Left lobe of liver (tissue), 2 donors: ENCODE results near the gene KRTAP12-1. TPM values are rescaled to one million over a fixed set of nuclear protein-coding genes. Genes with fewer than 3 reads are reported as not detected.
"Not testable (repeated sequence)": the region's sequence is repeated elsewhere in the genome, so short reads cannot be mapped to it uniquely, and the experiment has no call there.

Source experiments
- ATAC-seq: fragments of 200-7000 bp; cut with Tn5 transposase; one replicate; pipeline ENCODE4 v1.9.1; 2020; ENCODE audit warnings: mild to moderate bottlenecking, moderate library complexity
- DNase-seq: peaks from one replicate; pipeline ENCODE4 v3.0.0-alpha.2; 2020; ENCODE audit warnings: low spot score
- total RNA-seq: library from RNA; stranded (reverse); gene quantifications from one replicate; pipeline ENCODE4 v1.2.1, GENCODE V29; 2021
- donor health status: DM: no; HTN: no; CAD: no; lungs with moderate emphysema.
- donor health status: DM: no; HTN: yes; CAD: no.

The KRTAP12-1 gene
- total RNA-seq, 1 donor from 2014 or later, result not detected

- no peak for ATAC-seq
- no peak for DNase-seq
These were observed 17.6 kb upstream of the KRTAP12-1 start for GRCh38 chr21:44699502-44700001.

GRCh38 chr21:44697811-44698734 lies 16.1 kb upstream of the KRTAP12-1 start:
- DNase-seq, result no peak
- ATAC-seq, result no peak

GRCh38 chr21:44697172-44697810 lies 15.3 kb upstream of the KRTAP12-1 start, which contains the start of gene KRTAP10-12:
KRTAP10-12 (plus strand) TSS chr21:44697172; CDS start chr21:44697202, 30 bp downstream.
- ATAC-seq, DNase-seq: not testable (repeated sequence)

- no peak for DNase-seq
These were observed 14.6 kb upstream of the KRTAP12-1 start for GRCh38 chr21:44696572-44696971.

GRCh38 chr21:44695641-44696040 lies 13.7 kb upstream of the KRTAP12-1 start:
- ATAC-seq (no peak), DNase-seq (no peak)

More at GRCh38 chr21:44696572-44696971, 14.6 kb upstream of the KRTAP12-1 start:
- ATAC-seq, result no peak

- ATAC-seq, result no peak
- DNase-seq, result no peak
These were observed 13.2 kb upstream of the KRTAP12-1 start for GRCh38 chr21:44695184-44695583.

GRCh38 chr21:44694776-44695175 lies 12.8 kb upstream of the KRTAP12-1 start:
- ATAC-seq (no peak), DNase-seq (no peak)

GRCh38 chr21:44692798-44693512 lies 11.0 kb upstream of the KRTAP12-1 start:
- DNase-seq (no peak), ATAC-seq (no peak)

GRCh38 chr21:44691686-44692085 lies 9.7 kb upstream of the KRTAP12-1 start:
- ATAC-seq (no peak), DNase-seq (no peak)

- not testable (repeated sequence) for DNase-seq, ATAC-seq
These were observed 7.8 kb upstream of the KRTAP12-1 start for GRCh38 chr21:44689740-44690139.

GRCh38 chr21:44687671-44688070 lies 5.7 kb upstream of the KRTAP12-1 start:
- DNase-seq (no peak), ATAC-seq (no peak)

- DNase-seq (no peak), ATAC-seq (no peak)
These were observed 5.0 kb upstream of the KRTAP12-1 start for GRCh38 chr21:44686843-44687561.

- ATAC-seq (no peak), DNase-seq (no peak)
These were observed 4.2 kb upstream of the KRTAP12-1 start for GRCh38 chr21:44686000-44686781.

- not testable (repeated sequence) for ATAC-seq, DNase-seq
These were observed 3.1 kb upstream of the KRTAP12-1 start for GRCh38 chr21:44685050-44685449.

- DNase-seq (no peak), ATAC-seq (no peak)
These were observed 2.5 kb upstream of the KRTAP12-1 start for GRCh38 chr21:44684483-44684882.

- DNase-seq (no peak), ATAC-seq (no peak)
These were observed 2.1 kb upstream of the KRTAP12-1 start for GRCh38 chr21:44684077-44684476.

- DNase-seq, result no peak
- ATAC-seq, result no peak
These were observed 703 bp upstream of the KRTAP12-1 start for GRCh38 chr21:44682580-44683151.

GRCh38 chr21:44681152-44681551 lies 811 bp downstream of the KRTAP12-1 start:
- no peak for ATAC-seq
- no peak for DNase-seq

- ATAC-seq (no peak), DNase-seq (no peak)
These were observed 4.1 kb downstream of the KRTAP12-1 start for GRCh38 chr21:44677881-44678280.
